A673 (cell line): ENCODE results near the gene DDX56.

Experiments
- CTCF ChIP-seq: fragments of 300-800, 200-600 bp; sonication (generic); conservative IDR thresholded peaks from 2 replicates; pipeline ENCODE4 v1.5.1; 2017; ENCODE audit warnings: low read depth, mild to moderate bottlenecking, antibody characterized with exemption, low read length, moderate library complexity, mixed read lengths
- EZH2 ChIP-seq: fragments of 200-600 bp; sonication (generic); IDR thresholded peaks from 2 replicates; pipeline ENCODE4 v1.6.1; 2017; ENCODE audit warnings: borderline replicate concordance, low read depth, mild to moderate bottlenecking, mixed read lengths, antibody characterized with exemption, low read length; ENCODE audit not compliant: poor library complexity, severe bottlenecking

- TF ChIP-seq CTCF (no peak), EZH2 (no peak)
These were observed 12.2 kb downstream of the DDX56 start for GRCh38 chr7:44561481-44561880.
